ENCODE measurements around the gene SIK2. TPM values are rescaled to one million over a fixed set of nuclear protein-coding genes. Genes with fewer than 3 reads are reported as not detected.
"Not testable (repeated sequence)": the region's sequence is repeated elsewhere in the genome, so short reads cannot be mapped to it uniquely, and the experiment has no call there.

Gene SIK2
- total and polyA plus RNA-seq, 10 donors: 1.7 to 23.8 (median 14.9) TPM

DNA sequence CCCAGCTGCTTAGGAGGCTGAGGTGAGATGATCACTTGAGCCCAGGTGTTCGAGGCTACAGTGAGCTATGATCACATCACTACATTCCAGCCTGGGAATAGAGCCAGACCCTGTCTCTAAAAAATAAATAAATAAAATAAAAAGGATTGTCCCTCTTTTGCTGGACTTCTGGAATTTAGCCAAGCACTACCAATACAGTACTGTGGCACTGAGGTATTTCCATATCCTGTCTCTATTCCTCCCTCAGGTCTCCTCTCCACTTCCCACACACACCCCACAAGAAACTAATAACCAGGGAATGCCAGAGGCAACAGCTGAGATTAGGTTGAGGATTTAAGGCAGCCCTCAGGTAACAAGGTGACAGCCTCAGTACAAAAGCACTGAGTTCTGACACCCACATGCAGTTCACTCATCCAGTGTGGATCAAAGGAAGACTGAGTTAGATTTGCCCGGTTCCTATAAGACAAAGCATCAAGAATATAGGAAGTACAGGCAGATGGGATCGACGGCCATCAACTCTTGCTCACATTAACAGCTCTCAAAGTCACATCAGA is 168.4 kb downstream of the SIK2 start:
- peaks cover 0 to 17% (median 9%) of the 10 kb centered on the region in 6 donors for H3K4me1 ChIP-seq
- no peaks in the 10 kb centered on the region for H3K27me3 ChIP-seq (replicated peaks in 1 of 7)
- WGBS, 5 donors: 82 to 94% (median 88%) methylated on average over 4 of the region's 4 CpGs
- no peak overlapping the region for H3K4me3 ChIP-seq
- H3K36me3 ChIP-seq: no peaks in the 10 kb centered on the region
- TF ChIP-seq, protein P1, sequence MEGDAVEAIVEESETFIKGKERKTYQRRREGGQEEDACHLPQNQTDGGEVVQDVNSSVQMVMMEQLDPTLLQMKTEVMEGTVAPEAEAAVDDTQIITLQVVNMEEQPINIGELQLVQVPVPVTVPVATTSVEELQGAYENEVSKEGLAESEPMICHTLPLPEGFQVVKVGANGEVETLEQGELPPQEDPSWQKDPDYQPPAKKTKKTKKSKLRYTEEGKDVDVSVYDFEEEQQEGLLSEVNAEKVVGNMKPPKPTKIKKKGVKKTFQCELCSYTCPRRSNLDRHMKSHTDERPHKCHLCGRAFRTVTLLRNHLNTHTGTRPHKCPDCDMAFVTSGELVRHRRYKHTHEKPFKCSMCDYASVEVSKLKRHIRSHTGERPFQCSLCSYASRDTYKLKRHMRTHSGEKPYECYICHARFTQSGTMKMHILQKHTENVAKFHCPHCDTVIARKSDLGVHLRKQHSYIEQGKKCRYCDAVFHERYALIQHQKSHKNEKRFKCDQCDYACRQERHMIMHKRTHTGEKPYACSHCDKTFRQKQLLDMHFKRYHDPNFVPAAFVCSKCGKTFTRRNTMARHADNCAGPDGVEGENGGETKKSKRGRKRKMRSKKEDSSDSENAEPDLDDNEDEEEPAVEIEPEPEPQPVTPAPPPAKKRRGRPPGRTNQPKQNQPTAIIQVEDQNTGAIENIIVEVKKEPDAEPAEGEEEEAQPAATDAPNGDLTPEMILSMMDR (IDR thresholded peaks at IDR 0.05 in 8 of 11, conservative IDR thresholded peaks at IDR 0.05 in 3 of 11): no peak
- TF ChIP-seq POLR2AphosphoS5 (IDR thresholded peaks at IDR 0.05) (no peak), POLR2A (IDR thresholded peaks at IDR 0.05) (no peak)
- no peak for DNase-seq
- no peak overlapping the region for H3K27ac ChIP-seq
- no peaks in the 10 kb centered on the region for H3K9me3 ChIP-seq
- intact Hi-C loops (cut with DNase I; ENCODE audit: low total_unique reads): loop anchor here (10.0 kb wide), 1 partner anchor 74 kb away; no protein-coding TSS in a partner anchor

DNA sequence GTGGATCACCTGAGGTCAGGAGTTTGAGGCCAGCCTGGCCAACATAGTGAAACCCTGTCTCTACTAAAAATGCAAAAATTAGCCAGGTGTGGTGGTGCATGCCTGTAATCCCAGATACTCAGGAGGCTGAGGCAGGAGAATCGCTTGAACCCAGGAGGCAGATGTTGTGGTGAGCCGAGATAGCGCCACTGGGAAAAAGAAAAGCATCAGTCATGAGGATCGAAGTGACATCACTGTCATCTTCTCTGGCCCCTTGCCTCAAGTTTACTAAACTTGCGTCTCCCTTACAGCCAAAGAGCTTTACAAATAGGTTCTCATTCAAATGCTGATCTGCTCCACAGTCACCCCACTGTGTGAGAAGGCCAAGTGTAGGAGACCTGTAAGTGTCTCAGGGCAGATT is 169.0 kb downstream of the SIK2 start:
- not testable (repeated sequence) for DNase-seq
- intact Hi-C loops (cut with DNase I; ENCODE audit: low total_unique reads): loop anchor here (10.0 kb wide), 1 partner anchor 74 kb away; no protein-coding TSS in a partner anchor

DNA sequence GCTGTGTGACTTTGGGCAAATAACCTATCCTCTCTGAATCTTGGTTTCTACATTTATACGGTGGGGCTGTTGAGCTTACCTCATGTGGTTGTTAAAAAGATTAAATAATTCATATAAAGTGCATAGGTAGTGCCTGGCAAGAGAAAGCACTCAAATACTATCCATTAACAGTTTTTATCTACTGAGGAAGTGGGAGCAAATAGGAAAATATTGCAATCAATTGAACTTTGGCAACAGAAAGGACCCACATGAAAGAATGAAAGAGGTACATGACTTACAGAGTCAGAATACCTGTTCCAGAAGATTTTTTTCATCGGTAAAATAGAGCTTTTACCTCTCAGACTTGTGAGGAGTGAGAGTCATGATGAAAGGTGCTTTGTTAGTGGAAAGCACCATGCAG is 170.3 kb downstream of the SIK2 start:
- Histone ChIP-seq H3K27ac (no peak overlapping the region), H3K4me1 (peaks cover 0 to 23% (median 12%) of the 10 kb centered on the region in 6 donors), H3K36me3 (no peaks in the 10 kb centered on the region), H3K4me3 (no peak overlapping the region), H3K9me3 (no peaks in the 10 kb centered on the region), H3K27me3 (replicated peaks in 1 of 7) (no peaks in the 10 kb centered on the region)
- TF ChIP-seq POLR2A (IDR thresholded peaks at IDR 0.05): no peak
- WGBS, 5 donors: 88 to 97% (median 93%) methylated on average over 2 of the region's 2 CpGs
- intact Hi-C loops (cut with DNase I; ENCODE audit: low total_unique reads): loop anchor here (10.0 kb wide), 1 partner anchor 72 kb away; no protein-coding TSS in a partner anchor
- no peak for DNase-seq

More for the DNA sequence above, 169.0 kb downstream of the SIK2 start:
- 90 to 95% (median 94%) methylated on average over 5 of the region's 5 CpGs for WGBS, 5 donors
- H3K27me3 ChIP-seq (replicated peaks in 1 of 7); H3K4me3 ChIP-seq; H3K27ac ChIP-seq; H3K9me3 ChIP-seq; H3K36me3 ChIP-seq: not testable (repeated sequence)
- H3K4me1 ChIP-seq: peaks cover 0 to 21% (median 11%) of the 10 kb centered on the region in 6 donors

DNA sequence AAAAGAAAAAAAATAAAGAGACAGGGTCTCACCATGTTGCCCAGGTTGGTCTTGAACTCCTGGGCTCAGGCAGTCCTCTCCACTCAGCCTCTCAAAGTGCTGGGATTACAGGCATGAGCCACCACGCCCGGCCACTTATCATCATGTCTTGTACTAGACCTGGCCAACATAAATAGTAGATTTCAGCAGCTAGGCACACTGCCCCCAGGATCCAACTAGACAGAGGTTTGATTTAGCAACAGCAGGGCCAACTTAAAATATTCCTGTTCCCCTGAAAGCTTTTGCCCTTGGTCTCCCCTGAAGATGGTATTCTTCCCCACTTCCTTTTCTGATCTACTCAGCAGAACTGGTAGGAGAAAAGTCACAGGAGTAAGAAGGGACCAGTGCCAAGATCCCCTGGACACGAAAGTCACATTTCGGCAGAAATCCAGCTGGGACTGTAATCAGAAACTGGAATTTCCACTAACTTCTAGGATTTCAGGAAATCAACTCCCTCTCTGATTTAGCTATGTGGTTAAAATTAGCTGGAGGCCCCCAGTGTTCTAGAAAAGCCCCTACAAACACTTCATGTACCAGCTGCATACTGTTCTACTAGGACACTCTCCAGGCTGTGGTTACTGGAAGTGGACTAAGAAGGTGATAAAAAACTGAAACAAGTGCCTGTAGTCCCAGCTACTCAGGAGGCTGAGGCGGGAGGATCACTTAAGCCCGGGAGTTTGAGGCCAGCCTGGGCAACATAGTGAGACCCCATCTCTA is 172.9 kb downstream of the SIK2 start:
- WGBS, 5 donors: 72 to 88% (median 80%) methylated on average over 6 of the region's 6 CpGs
- no peak for DNase-seq
- Histone ChIP-seq H3K9me3 (no peaks in the 10 kb centered on the region), H3K36me3 (no peaks in the 10 kb centered on the region), H3K27ac (peak overlapping the region in 4 of 8 donors; percentile 38 to 51 (median 42)), H3K4me3 (no peak overlapping the region), H3K27me3 (replicated peaks in 1 of 7) (no peaks in the 10 kb centered on the region), H3K4me1 (peaks cover 0 to 22% (median 12%) of the 10 kb centered on the region in 6 donors)
- intact Hi-C loops (cut with DNase I; ENCODE audit: low total_unique reads): loop anchor here (5.0 to 10.0 kb wide), 2 partner anchors 70 to 173 kb away; partner anchors contain the start of gene SIK2
- TF ChIP-seq POLR2A (IDR thresholded peaks at IDR 0.05): no peak
- no peak for TF ChIP-seq POLR2AphosphoS5 (IDR thresholded peaks at IDR 0.05)
- TF ChIP-seq, protein P1 (IDR thresholded peaks at IDR 0.05 in 8 of 11, conservative IDR thresholded peaks at IDR 0.05 in 3 of 11): no peak

Measured in spleen (tissue), 11 donors.